ENCODE data around the gene THOC2. TPM values are rescaled to one million over a fixed set of nuclear protein-coding genes. Genes with fewer than 3 reads are reported as not detected.

The THOC2 gene
- total RNA-seq, 6 experiments from 2014 or later: 24.0 to 39.8 (median 29.6) TPM

DNA sequence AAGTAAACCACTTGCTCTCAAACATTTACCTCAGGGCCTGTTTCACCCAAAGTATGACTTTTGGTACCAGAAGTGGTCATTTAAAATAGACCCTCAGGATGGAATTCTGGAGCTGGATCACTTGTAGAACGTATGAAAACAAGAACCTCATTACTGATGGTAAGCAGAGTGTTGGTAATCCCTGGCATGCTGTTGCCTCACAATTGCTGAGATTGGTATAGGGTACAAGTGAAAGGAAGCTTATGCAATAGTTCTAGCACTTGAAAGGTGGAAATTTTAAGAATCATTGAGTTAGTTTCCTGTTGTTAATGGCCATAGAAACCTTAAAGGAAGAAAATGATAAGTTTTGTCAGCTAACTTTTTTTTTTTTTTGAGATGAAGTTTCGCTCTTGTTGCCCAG, 22.3 kb upstream of the THOC2 start:
- Histone ChIP-seq H3K4me1 (no peaks in the 10 kb centered on the region), H3K4me3 (no peak overlapping the region), H3K27ac (no peak overlapping the region), H3K9me3 (no peaks in the 10 kb centered on the region), H3K36me3 (no peaks in the 10 kb centered on the region), H3K27me3 (no peaks in the 10 kb centered on the region)
- intact Hi-C loops (cut with DNase I): no loop called here
- ATAC-seq: no peak
- WGBS (ENCODE audit: insufficient coverage, low coverage, low lambda C conversion rate, missing lambda C conversion rate): 47% methylated on average over 2 of the region's 2 CpGs
- DNase-seq: no peak
- TF ChIP-seq, protein P1, sequence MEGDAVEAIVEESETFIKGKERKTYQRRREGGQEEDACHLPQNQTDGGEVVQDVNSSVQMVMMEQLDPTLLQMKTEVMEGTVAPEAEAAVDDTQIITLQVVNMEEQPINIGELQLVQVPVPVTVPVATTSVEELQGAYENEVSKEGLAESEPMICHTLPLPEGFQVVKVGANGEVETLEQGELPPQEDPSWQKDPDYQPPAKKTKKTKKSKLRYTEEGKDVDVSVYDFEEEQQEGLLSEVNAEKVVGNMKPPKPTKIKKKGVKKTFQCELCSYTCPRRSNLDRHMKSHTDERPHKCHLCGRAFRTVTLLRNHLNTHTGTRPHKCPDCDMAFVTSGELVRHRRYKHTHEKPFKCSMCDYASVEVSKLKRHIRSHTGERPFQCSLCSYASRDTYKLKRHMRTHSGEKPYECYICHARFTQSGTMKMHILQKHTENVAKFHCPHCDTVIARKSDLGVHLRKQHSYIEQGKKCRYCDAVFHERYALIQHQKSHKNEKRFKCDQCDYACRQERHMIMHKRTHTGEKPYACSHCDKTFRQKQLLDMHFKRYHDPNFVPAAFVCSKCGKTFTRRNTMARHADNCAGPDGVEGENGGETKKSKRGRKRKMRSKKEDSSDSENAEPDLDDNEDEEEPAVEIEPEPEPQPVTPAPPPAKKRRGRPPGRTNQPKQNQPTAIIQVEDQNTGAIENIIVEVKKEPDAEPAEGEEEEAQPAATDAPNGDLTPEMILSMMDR (IDR thresholded peaks at IDR 0.05): no peak
- TF ChIP-seq POLR2A (IDR thresholded peaks at IDR 0.05): no peak

DNA sequence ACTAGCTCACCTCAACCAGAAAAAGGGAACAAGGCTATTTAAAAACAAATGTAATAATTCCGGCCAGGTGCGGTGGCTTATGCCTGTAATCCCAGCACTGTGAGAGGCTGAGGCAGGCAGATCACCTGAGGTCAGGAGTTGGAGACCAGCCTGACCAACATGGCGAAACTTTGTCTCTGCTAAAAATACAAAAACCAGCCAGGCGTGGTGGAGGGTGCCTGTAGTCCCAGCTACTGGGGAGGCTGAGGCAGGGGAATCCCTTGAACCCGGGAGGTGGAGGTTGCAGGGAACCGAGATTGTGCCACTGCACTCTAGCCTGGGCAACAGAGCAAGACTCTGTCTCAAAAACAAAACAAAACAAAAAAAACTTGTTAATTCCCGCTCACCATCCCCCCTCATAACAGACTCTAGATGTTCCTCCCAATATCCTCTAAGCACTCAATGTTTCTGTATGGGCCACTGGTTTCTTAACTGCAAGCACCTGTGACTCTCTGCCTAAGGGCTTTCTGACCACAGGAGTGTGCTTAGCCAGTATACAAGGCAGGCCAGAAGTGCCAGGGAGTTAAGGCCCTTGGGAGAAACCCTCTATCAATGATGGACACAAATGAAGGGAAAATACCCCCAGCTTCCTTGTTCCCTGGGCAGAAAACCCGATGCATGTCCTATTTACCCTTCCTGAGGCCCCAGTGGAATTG, 21.0 kb upstream of the THOC2 start:
- ATAC-seq (no peak), DNase-seq (no peak)
- Histone ChIP-seq H3K27ac (no peak overlapping the region), H3K27me3 (no peaks in the 10 kb centered on the region), H3K4me3 (no peak overlapping the region), H3K9me3 (no peaks in the 10 kb centered on the region), H3K4me1 (no peaks in the 10 kb centered on the region), H3K36me3 (no peaks in the 10 kb centered on the region)
- TF ChIP-seq, protein P1 (IDR thresholded peaks at IDR 0.05): no peak
- TF ChIP-seq POLR2A (IDR thresholded peaks at IDR 0.05): no peak
- intact Hi-C loops (cut with DNase I): no loop called here
- WGBS (ENCODE audit: insufficient coverage, low coverage, low lambda C conversion rate, missing lambda C conversion rate): 50% methylated on average over 7 of the region's 8 CpGs

DNA sequence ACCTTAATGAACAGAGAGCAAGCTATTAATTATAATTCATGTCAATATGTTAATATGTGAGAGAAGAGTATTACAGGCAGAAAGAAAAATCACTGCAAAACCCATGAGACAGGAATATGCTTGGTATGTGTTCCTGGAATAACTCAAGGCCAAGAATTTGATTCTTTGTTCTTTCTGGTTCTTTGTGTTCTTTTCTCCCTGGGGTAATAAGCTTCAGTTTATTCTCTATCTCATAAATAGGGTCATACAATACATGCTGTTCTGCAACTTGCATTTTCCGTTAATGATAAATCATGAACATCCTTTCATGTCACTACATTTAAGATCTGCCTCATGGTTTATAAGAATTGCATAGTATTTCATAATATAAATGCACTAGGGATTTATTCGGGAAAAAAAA, 16.8 kb upstream of the THOC2 start:
- 80% methylated on average over 2 of the region's 2 CpGs for WGBS (ENCODE audit: insufficient coverage, low coverage, low lambda C conversion rate, missing lambda C conversion rate)
- DNase-seq (no peak), ATAC-seq (no peak)
- Histone ChIP-seq H3K27me3 (no peaks in the 10 kb centered on the region), H3K4me1 (no peaks in the 10 kb centered on the region), H3K36me3 (no peaks in the 10 kb centered on the region), H3K9me3 (no peaks in the 10 kb centered on the region), H3K4me3 (no peak overlapping the region), H3K27ac (no peak overlapping the region)
- TF ChIP-seq, protein P1 (IDR thresholded peaks at IDR 0.05): no peak
- no peak for TF ChIP-seq POLR2A (IDR thresholded peaks at IDR 0.05)
- intact Hi-C loops (cut with DNase I): no loop called here

DNA sequence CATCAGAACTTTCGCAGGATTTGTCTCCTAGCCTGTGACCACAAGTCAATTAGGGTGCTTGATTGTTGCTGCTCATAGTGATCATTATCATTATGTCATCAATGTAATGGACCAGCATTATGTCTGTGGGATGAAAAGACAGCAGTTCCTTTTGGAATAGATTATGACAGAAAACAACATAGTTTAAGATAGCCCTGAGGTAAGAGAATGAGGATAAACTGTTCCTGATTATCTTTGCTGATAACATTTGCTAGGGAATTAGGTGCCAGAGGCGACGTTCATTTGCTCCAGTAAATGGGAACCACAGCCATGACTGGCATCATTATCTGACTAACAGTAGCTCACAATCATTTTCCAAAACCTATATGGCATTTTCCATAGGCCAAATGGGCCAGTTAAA, 12.7 kb upstream of the THOC2 start:
- DNase-seq: no peak
- Histone ChIP-seq H3K27me3 (no peaks in the 10 kb centered on the region), H3K4me3 (no peak overlapping the region), H3K36me3 (no peaks in the 10 kb centered on the region), H3K27ac (no peak overlapping the region), H3K4me1 (no peaks in the 10 kb centered on the region), H3K9me3 (no peaks in the 10 kb centered on the region)
- intact Hi-C loops (cut with DNase I): no loop called here
- ATAC-seq: no peak
- no peak for TF ChIP-seq POLR2A (IDR thresholded peaks at IDR 0.05)
- TF ChIP-seq, protein P1 (IDR thresholded peaks at IDR 0.05): no peak
- WGBS (ENCODE audit: insufficient coverage, low coverage, low lambda C conversion rate, missing lambda C conversion rate): 66% methylated on average over 2 of the region's 3 CpGs

All from right lobe of liver (tissue), 6 donors.